Upper lobe of left lung (tissue), 4 donors: ENCODE results near the gene ETS1.

Experiments
- CTCF ChIP-seq, 6 experiments: fragments of 450-650 bp in 4 of 6; fragments of 200-600 bp in 2 of 6; sonication (generic) in 2 of 6; IDR thresholded peaks; one replicate each; pipeline ENCODE4 v1.5.1; 2016 to 2019; ENCODE audit warnings: antibody characterized with exemption in 6 of 6
- EP300 ChIP-seq, 4 donors: sonication (generic); formaldehyde crosslinking; IDR thresholded peaks; one replicate each; pipeline ENCODE4 v1.5.1; 2017; ENCODE audit warnings: antibody characterized with exemption in 4 of 4, control low read depth in 2 of 4
- POLR2A ChIP-seq, 4 donors: fragments of 450-650 bp; IDR thresholded peaks; one replicate each; pipeline ENCODE4 v1.5.1; 2016 to 2017; ENCODE audit warnings: antibody characterized with exemption in 4 of 4, mild to moderate bottlenecking in 2 of 4
- POLR2AphosphoS5 ChIP-seq, 2 donors: sonication (generic); formaldehyde crosslinking; IDR thresholded peaks; one replicate each; pipeline ENCODE4 v1.5.1; 2017; ENCODE audit warnings: antibody characterized with exemption in 2 of 2

- TF ChIP-seq CTCF (IDR thresholded peaks at IDR 0.05) (no peak), POLR2A (IDR thresholded peaks at IDR 0.05) (no peak), POLR2AphosphoS5 (IDR thresholded peaks at IDR 0.05) (no peak), EP300 (IDR thresholded peaks at IDR 0.05) (no peak)
Observed at GRCh38 chr11:128629516-128630106, 42.3 kb upstream of the ETS1 start.
